ENCODE data around the gene GPN3.
"Not testable (repeated sequence)": the region's sequence is repeated elsewhere in the genome, so short reads cannot be mapped to it uniquely, and the experiment has no call there.

GPN3 gene

DNA sequence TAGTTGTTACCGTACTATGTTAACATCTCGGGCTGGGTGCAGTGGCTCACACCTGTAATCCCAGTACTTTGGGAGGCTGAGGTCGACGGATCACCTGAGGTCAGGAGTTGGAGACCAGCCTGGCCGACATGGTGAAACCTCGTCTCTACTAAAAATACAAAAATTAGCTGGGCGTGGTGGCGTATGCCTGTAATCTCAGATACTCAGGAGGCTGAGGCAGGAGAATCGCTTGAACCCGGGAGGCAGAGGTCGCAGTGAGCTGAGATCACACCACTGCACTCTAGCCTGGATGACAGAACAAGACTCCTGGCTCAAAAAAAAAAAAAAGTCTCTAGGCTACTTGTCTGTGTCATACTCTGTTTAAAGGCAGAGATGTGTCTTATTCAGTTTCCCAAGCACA, 2.3 kb downstream of the GPN3 start:
- H3K36me3 Mint-ChIP-seq, result peaks cover 11% of the 10 kb centered on the region
- H3K27ac Mint-ChIP-seq; H3K9me3 Mint-ChIP-seq; DNase-seq (ENCODE audit: low spot score in 2 of 2); ATAC-seq (ENCODE audit: low read depth); H3K4me3 Mint-ChIP-seq; H3K27me3 Mint-ChIP-seq: not testable (repeated sequence)
- H3K4me1 Mint-ChIP-seq, result peaks cover 27% of the 10 kb centered on the region

DNA sequence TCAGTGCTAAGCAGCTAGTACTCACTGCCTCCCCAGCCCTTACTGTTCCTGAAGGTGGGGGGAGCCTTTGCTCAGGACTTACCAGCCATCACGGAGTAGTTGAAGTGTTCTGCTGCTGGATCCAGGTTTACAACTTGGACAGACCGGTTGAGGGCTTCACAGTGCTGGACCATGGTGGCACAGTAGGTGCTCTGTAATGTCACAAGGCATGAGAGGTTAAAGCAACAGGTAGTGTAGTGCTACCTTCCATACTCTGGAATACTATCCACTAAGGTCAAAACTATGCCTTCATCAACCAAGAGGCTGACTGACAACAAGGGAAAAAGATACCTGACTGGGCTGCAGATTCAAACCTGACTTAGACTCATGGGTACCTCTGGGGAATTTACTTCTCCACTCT, 3.0 kb downstream of the GPN3 start:
- no peak overlapping the region for H3K4me3 Mint-ChIP-seq
- no peaks in the 10 kb centered on the region for H3K27me3 Mint-ChIP-seq
- ATAC-seq (ENCODE audit: low read depth) (no peak), DNase-seq (ENCODE audit: low spot score in 2 of 2) (no peak)
- peaks cover 14% of the 10 kb centered on the region for H3K36me3 Mint-ChIP-seq
- H3K27ac Mint-ChIP-seq, result no peak overlapping the region
- H3K9me3 Mint-ChIP-seq, result no peaks in the 10 kb centered on the region
- peaks cover 27% of the 10 kb centered on the region for H3K4me1 Mint-ChIP-seq

DNA sequence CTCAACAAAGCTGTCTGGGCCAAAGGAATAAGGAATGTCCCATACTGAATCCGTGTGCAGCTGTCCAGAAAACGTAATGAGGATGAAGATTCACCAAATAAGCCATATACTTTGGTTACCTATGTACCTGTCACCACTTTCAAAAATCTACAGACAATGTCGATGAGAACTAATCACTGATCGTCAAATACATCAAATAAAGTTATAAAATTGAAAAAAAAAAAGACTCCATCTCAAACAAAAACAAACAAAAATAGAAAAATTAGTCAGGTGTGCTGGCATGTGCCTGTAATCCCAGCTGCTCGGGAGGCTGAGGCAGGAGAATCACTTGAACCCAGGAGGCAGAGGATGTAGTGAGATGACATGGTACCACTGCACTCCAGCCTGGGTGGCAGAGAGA, 6.9 kb downstream of the GPN3 start:
- not testable (repeated sequence) for H3K9me3 Mint-ChIP-seq; DNase-seq (ENCODE audit: low spot score in 2 of 2); ATAC-seq (ENCODE audit: low read depth); H3K27ac Mint-ChIP-seq; H3K4me3 Mint-ChIP-seq; H3K27me3 Mint-ChIP-seq
- Mint-ChIP-seq H3K4me1 (peaks cover 15% of the 10 kb centered on the region), H3K36me3 (peaks cover 22% of the 10 kb centered on the region)

DNA sequence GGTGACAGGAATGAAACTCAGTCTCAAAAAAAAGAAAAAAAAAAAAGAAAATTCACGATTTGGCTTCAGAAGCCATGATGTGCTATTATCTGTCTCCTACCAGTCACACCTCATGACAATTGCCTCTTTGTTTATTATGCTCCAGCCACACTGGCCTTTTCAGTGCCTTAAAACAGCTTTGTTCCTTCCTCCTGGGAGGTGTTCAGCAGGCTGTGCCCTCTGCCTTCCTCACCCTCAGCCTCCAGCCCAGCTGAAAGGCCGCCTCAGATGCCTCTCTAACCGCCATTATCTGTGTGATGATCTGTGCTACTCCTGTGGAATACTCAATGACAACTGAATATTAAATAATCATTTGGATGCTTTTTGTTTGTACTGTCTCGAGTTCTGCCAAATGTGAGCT, 9.3 kb downstream of the GPN3 start:
- Mint-ChIP-seq H3K9me3 (no peaks in the 10 kb centered on the region), H3K4me1 (peaks cover 17% of the 10 kb centered on the region), H3K36me3 (peaks cover 16% of the 10 kb centered on the region), H3K27ac (peak overlapping the region; percentile 14), H3K4me3 (no peak overlapping the region), H3K27me3 (no peaks in the 10 kb centered on the region)
- ATAC-seq (ENCODE audit: low read depth), result no peak
- DNase-seq (ENCODE audit: low spot score in 2 of 2), result no peak

DNA sequence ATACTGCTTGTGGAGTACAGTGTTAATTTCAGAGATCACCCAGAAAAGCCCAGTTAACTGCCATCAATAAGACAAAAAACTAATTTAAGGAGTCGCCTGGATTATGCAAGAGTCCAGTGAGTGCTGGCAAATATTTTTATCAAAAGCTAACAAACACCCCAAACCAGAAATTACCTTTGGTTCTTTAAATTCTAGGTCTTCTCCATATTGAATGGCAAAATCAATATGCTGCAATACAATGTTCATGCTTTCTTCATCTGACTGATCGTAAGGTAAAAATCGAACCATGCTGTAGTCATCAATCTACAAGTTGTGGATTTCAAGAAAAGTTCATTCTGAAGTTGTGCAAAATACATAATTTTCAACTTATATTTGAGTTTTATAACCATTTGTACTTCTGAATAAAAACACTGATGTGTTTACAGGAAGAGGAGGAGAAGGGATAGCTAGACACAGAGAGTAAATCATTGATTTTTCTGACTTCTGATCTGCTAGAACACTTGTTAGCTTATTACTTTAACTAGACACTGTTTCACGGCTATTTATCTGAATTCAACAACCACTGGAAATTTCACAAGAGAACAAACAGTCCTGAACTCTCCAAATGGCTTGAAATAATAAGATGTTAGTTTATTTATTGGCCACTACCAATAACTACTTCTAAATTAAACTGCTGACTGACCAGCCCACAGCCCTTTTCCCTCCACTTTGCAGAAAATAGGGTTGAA, 14.3 kb downstream of the GPN3 start:
- no peaks in the 10 kb centered on the region for H3K27me3 Mint-ChIP-seq
- ATAC-seq (ENCODE audit: low read depth), result no peak
- no peak overlapping the region for H3K4me3 Mint-ChIP-seq

DNA sequence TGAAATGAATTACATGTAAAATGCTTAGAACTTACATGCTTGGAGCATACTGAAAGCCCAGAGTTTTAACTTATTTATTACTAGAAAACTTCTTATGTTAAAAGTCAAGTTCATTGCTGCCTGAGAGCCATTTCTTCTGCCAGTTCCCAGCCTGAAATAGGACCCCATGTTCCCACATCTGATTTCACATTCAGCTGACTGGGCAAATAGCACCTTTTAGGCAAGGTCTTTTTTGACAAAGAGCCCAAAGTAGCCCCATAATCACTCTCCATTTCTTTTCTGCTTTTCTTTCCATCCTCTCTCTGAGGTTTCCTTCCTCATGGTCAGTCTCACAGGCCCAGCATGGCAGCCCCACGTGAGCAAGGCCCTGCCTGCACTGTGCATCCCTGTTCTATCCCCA, 16.8 kb downstream of the GPN3 start:
- H3K4me3 Mint-ChIP-seq, result peak overlapping the region; percentile 99
- peaks cover 23% of the 10 kb centered on the region for H3K4me1 Mint-ChIP-seq
- H3K36me3 Mint-ChIP-seq, result peaks cover 13% of the 10 kb centered on the region
- DNase-seq (ENCODE audit: low spot score in 2 of 2), result no peak
- no peaks in the 10 kb centered on the region for H3K9me3 Mint-ChIP-seq
- peak overlapping the region; percentile 98 for H3K27ac Mint-ChIP-seq
- ATAC-seq (ENCODE audit: low read depth), result no peak
- H3K27me3 Mint-ChIP-seq, result no peaks in the 10 kb centered on the region

More for the DNA sequence above, 14.3 kb downstream of the GPN3 start:
- H3K27ac Mint-ChIP-seq, result no peak overlapping the region
- no peaks in the 10 kb centered on the region for H3K9me3 Mint-ChIP-seq
- no peak for DNase-seq (ENCODE audit: low spot score in 2 of 2)
- H3K4me1 Mint-ChIP-seq, result peaks cover 17% of the 10 kb centered on the region
- peaks cover 9% of the 10 kb centered on the region for H3K36me3 Mint-ChIP-seq

DNA sequence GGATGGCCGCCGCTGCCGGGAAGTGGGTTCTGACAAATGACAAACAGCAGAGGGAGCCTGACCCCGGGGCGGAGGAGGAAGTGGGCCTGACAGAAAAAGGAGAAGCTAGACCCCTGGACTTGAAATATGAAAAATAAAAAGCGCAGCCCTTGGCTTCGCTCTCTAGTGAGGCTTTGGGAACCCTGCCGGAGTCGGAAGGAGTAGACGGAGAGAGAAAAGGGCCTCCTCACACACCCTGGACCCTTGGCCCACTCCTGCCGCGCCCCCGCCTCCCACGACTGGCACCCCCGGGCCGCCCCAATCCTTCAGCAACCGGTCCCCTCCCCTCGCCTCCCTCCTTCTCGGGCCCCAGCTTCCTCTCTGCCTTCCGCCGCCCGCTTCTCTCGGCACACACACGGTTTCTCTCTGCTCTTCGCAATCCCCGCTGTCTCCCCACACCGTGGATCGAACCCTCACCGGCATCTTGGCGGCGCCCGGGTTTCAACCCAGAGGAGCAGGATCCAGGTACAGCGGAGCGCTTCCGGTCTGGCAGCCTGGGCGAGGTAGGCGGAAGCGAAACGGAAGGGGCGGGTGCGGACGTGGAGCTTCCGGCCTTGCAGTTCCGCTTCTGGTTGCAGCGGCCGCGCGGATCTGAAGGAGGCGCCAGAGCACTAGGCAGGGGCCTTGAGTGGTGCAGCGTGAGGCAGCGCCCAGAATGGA, 18.1 kb downstream of the GPN3 start, which contains the start of gene ARPC3:
ARPC3 (minus strand) TSS at position 539 of the 699 bp plus-strand sequence; CDS start at position 462, 77 bp downstream.
- ATAC-seq (ENCODE audit: low read depth), result peak; percentile 88
- DNase-seq (ENCODE audit: low spot score in 2 of 2), result peak; percentile 92 to 95
- Mint-ChIP-seq H3K36me3 (peaks cover 18% of the 10 kb centered on the region), H3K4me3 (peak within 1 kb of the TSS; percentile 99), H3K9me3 (no peaks in the 10 kb centered on the region), H3K4me1 (peaks cover 24% of the 10 kb centered on the region), H3K27me3 (no peaks in the 10 kb centered on the region), H3K27ac (peak within 1 kb of the TSS; percentile 98)

DNA sequence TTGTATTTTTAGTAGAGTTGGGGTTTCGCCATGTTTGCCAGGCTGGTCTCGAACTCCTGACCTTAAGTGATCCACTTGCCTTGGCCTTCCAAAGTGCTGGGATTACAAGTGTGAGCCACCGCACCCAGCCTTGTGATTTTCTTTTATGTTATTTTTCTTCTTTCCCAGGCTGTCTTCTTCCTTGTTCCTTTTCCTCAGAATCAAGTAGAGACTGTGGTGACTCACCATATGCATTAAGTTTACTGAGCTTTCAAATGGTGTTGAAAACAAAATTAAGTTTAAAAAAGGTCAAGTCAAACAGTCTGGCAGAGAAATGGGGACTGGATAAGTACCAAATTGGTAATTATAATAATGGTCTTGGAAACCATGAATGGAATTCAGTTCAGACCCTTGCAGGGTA, 23.6 kb downstream of the GPN3 start:
- H3K36me3 Mint-ChIP-seq, result peaks cover 22% of the 10 kb centered on the region
- no peak overlapping the region for H3K4me3 Mint-ChIP-seq
- H3K4me1 Mint-ChIP-seq, result peaks cover 23% of the 10 kb centered on the region
- no peaks in the 10 kb centered on the region for H3K27me3 Mint-ChIP-seq
- H3K9me3 Mint-ChIP-seq, result no peaks in the 10 kb centered on the region
- DNase-seq (ENCODE audit: low spot score in 2 of 2), result no peak
- no peak for ATAC-seq (ENCODE audit: low read depth)
- H3K27ac Mint-ChIP-seq, result no peak overlapping the region

DNA sequence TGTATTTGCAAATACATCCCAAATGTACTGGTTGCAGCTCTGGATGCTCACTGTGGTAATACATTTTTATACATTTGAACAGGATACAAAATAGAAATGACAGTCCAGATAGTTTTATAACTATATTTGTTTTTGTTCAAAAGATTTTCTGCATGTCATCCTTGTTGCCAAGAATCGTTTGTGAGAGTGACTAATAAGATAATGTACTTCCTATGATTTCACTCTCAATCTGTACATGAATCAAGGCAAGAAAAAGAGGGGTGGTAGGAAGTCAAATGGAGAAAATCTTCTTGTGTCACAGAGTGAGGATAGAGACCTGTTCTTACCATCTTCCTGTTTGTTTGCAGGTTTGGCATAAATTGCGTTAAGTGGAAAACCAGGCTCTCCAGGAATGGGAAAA, 31.8 kb downstream of the GPN3 start:
- no peaks in the 10 kb centered on the region for H3K9me3 Mint-ChIP-seq
- H3K4me3 Mint-ChIP-seq, result no peak overlapping the region
- H3K36me3 Mint-ChIP-seq, result peaks cover 19% of the 10 kb centered on the region
- DNase-seq (ENCODE audit: low spot score in 2 of 2) (no peak), ATAC-seq (ENCODE audit: low read depth) (no peak)
- H3K27ac Mint-ChIP-seq, result no peak overlapping the region
- no peaks in the 10 kb centered on the region for H3K27me3 Mint-ChIP-seq
- H3K4me1 Mint-ChIP-seq, result no peaks in the 10 kb centered on the region

DNA sequence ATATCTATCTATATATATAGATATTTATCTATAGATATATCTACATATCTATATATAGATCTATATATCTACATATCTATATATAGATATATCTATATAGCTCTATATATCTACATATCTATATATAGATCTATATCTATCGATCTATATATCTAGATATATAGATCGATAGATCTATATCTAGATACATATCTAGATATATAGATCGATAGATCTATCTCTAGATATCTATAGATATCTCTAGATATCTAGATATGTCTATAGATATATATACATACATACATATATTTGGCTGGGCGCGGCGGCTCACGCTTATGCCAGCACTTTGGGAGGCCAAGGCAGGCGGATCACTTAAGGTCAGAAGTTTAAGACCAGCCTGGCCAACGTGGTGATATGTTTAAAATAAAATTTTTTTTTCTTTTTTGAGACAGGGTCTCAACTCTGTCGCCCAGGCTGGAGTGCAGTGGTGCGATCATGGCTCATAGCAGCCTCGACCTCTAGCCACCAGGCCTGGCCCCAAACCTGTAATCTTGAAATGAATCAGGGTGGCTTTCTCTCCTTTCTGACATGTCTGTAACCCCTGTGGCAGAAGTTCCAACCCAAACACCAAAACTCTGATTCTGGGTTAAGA, 36.0 kb downstream of the GPN3 start:
- peaks cover 13% of the 10 kb centered on the region for H3K36me3 Mint-ChIP-seq
- DNase-seq (ENCODE audit: low spot score in 2 of 2) (no peak), ATAC-seq (ENCODE audit: low read depth) (no peak)
- H3K27me3 Mint-ChIP-seq, result peaks cover 2% of the 10 kb centered on the region
- no peak overlapping the region for H3K27ac Mint-ChIP-seq
- no peaks in the 10 kb centered on the region for H3K9me3 Mint-ChIP-seq
- H3K4me1 Mint-ChIP-seq, result peaks cover 2% of the 10 kb centered on the region
- no peak overlapping the region for H3K4me3 Mint-ChIP-seq

DNA sequence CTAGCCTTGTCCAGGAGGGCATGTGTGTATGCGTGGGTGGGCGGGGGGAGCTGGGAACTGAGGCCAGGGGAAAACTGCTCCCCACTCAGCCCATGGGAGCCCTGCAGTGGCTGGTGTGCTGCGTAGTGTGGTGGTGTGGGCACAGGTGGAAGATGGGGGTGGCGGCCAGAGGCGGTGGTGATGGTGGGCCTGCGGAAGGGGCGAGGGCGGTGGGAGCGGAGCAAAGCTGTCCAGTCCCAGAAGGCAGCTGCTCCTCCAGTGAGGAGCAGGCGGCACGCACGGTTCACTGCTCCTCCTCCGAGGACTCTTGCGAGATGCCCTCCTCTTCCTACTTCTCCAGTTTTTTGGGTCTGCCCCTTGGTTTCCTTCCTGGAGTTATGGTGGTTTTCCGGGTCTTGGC, 38.4 kb downstream of the GPN3 start:
- not testable (repeated sequence) for ATAC-seq (ENCODE audit: low read depth); H3K9me3 Mint-ChIP-seq; H3K4me1 Mint-ChIP-seq; H3K27ac Mint-ChIP-seq; H3K27me3 Mint-ChIP-seq; H3K36me3 Mint-ChIP-seq; DNase-seq (ENCODE audit: low spot score in 2 of 2); H3K4me3 Mint-ChIP-seq

DNA sequence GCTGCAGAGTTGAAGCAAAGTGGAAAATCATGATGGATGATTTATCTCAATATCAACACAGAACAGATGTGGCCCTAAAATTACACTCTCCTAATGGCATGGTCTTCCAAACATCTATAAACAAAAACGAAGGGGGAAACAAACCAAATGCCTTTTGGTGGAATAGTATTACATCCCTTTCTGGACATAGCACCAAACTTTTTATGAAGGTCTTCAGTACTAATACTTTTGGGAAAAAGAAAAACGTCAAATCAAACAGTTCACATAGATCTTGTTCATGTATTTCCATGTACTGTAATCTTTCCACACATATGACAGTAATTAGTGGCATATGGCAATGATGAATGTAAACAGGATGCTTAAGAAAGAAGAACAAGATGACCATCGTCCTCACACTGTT, 41.7 kb downstream of the GPN3 start:
- H3K27me3 Mint-ChIP-seq, result peaks cover 4% of the 10 kb centered on the region
- DNase-seq (ENCODE audit: low spot score in 2 of 2) (no peak), ATAC-seq (ENCODE audit: low read depth) (no peak)
- H3K36me3 Mint-ChIP-seq, result no peaks in the 10 kb centered on the region
- H3K9me3 Mint-ChIP-seq, result no peaks in the 10 kb centered on the region
- H3K27ac Mint-ChIP-seq, result no peak overlapping the region
- H3K4me3 Mint-ChIP-seq, result no peak overlapping the region
- H3K4me1 Mint-ChIP-seq, result peaks cover 4% of the 10 kb centered on the region

DNA sequence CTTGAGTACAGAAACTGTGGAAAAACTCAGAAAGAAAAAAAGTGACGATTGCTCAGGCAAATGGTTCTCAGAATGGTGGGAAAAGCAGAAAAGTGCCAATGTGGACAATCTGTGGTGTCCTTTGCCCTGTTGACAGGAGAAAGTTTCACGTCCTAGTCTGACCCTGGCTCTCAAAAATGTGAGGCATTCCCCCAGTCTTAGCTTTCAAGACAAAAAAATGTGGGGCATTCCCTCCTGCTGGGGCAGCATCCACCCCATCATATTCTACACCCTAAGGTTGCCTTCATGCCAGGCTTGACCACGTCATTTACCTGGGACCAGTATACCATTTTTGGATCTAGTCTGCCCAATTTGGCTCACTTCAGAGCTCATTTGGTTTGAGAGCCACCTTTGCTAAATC, 43.8 kb downstream of the GPN3 start:
- H3K27ac Mint-ChIP-seq, result no peak overlapping the region
- peaks cover 1% of the 10 kb centered on the region for H3K36me3 Mint-ChIP-seq
- peaks cover 7% of the 10 kb centered on the region for H3K27me3 Mint-ChIP-seq
- H3K4me3 Mint-ChIP-seq, result no peak overlapping the region
- ATAC-seq (ENCODE audit: low read depth), result no peak
- no peak for DNase-seq (ENCODE audit: low spot score in 2 of 2)
- peaks cover 2% of the 10 kb centered on the region for H3K4me1 Mint-ChIP-seq
- H3K9me3 Mint-ChIP-seq, result no peaks in the 10 kb centered on the region

DNA sequence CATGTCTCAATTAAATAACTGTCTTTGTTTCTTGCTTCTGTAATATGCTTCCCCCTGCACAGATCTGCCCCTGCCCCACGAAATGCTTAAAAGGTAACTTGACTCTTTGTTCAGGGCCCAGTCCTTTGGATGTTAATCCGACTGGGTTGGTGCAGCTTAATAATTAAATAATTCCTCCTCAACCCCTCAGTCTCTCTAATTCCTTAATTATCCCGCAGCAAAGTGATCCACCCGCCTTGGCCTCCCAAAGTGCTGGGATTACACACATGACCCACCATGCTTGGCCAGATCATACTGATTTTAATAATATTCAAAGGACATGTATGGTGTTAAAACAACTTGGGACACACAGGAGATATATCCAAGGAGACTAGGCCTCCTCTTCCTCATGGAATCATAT, 46.4 kb downstream of the GPN3 start:
- ATAC-seq (ENCODE audit: low read depth), result no peak
- Mint-ChIP-seq H3K36me3 (peaks cover 1% of the 10 kb centered on the region), H3K4me3 (no peak overlapping the region), H3K27me3 (peaks cover 5% of the 10 kb centered on the region), H3K4me1 (peaks cover 8% of the 10 kb centered on the region), H3K27ac (no peak overlapping the region), H3K9me3 (no peaks in the 10 kb centered on the region)
- no peak for DNase-seq (ENCODE audit: low spot score in 2 of 2)
